Suppressor macrophage (primary cell): ENCODE measurements around the gene CEP63.

Experiments
- DNase-seq, 4 experiments: peaks; one replicate each; pipeline ENCODE4 v3.0.0-alpha.2; 2020 to 2022

CEP63 gene

DNA sequence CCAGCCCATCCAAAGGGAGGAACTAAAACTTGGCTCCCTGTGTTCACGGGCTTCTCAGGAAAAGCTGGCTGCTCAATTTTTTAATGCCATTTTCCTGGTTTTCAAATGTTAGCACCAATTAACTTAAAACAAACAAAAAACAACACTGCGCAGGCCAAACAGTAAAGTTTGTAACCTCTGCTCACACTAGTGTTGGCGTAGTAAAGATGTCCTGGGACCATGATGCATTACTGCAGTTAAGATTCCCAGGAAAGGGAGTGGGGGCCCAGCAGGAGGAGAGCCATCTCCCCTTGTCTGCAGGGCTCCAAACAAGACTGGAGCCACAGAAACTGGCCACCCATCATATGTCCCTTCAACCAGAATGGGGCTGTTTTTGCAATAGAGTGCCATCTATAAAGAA is 91.0 kb downstream of the CEP63 start:
- no peak for DNase-seq

DNA sequence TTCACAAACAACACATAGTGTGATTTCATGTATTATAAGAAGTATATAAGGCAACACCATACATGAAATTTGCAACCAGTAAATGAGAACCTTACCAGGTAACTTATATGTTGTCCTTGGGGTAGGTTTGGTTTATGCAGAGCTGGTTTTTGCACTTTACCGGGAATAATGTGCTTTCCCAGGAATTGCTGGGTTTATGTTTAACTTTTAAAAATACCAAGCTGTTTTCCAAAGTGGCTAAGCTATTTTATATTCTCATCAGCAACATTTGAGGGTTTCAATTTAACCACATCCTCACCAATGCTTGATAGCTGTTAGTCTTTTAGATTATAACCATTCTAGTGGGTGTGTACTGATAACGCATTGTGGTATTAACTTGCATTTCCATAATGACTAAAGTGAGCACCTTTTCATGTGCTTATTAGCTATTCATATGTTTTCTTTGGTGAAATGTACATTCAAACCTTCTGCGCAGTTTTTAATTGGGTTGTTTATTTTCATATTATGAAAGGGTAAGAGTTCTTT is 93.3 kb downstream of the CEP63 start:
- no peak for DNase-seq

DNA sequence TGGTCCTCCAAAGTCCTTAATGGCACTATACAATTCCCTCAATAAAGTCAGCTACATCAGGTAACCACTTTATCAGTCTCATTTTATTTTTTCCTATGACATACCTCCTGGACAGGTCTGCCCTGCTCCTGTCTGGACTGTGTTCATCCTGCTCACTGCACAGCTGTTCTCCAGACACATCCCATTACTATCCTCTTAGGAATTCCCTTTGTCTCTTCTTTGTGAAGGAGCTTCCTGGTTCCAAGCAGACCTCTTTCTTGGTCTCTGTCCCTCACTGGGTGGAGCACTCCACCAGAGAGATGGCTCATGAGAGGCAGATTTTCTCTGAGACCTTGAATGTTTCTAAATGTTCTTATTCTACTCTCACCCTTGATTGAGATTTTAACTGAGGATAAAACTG is 104.9 kb downstream of the CEP63 start:
- no peak for DNase-seq

DNA sequence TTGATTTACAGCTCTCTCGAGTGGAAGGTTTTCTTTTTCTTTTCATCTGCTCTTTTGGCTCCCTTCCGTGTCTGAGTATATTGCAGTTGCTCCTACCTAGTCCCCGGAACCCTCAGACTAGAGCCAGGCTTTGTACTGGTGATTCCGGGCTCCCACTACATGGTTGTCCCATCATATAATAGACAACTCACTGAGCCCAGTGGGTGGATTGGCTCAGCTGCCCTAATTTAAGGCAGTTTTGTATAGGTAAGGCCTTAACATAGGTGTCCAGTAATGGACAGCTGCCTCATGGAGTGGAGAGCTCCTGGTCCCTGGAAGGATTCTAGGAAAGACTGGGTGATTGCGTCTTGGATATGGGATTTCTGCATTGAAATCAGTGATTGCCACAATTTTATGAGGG is 106.9 kb downstream of the CEP63 start:
- DNase-seq, result no peak

DNA sequence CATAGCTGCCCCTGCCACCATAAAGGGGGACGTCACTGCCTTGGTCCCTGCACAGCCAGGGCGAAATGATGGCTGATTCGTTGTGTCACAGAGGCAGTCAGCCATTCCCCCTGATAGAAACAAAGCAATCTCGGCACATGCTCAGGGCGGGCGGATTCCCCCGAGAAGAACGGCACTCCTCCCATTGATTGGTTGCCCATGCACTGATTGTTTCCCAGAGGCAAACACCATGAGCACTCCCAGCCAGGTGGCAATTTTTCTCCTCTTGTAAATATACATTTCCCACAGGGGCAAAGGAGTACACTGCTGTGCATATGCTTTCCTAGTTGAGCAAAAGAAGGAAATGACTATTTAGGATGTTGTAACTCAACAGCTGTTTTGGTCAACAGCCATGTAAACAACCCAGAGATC is 108.5 kb downstream of the CEP63 start:
- DNase-seq, result peak in 2 of 4 experiments; percentile 63 to 67

DNA sequence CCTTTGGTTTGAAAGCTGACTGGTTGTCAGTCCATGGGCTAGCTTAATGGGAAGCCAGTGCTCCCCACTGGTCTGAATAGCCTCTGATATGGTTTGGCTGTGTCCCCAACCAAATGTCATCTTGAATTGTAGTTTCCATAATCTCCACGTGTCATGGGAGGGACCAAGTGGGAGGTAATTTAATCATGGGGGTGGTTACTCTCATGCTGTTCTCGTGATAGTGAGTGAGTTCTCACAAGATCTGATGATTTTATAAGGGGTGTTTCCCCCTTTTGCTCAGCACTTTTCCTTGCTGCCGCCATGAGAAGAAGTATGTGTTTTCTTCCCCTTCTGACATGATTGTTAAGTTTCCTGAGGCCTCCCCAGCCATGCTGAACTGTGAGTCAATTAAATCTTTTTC is 109.1 kb downstream of the CEP63 start:
- peak; percentile 30 to 64 (median 54) for DNase-seq

DNA sequence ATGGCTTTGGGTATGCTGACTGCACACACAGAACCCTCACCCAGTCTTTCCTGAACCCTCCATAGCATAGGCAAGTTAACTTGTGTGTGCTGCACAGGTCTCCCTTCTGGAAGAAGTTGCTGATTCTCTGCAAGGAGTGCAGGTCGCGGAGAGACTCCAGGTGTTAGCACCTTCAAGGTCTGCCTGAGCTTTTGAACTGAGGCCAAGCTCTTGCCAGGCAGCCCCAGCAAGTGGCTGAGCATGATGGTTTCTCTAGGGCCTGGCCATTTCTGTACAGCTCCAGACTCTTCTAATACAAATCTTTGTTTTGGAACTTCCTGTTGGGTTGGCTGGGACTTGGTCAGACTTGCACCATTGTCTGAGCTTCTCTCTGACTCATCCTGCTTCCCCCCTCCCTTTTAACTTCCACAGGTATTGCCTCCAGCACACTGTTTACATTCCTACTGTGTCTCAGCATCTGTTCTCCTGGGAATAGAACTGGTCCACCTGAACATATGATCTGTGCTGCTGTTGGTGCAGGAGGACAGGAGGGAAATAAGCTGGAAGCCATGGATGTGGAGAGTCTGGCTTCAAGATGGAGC is 111.6 kb downstream of the CEP63 start:
- DNase-seq, result peak in 1 of 4 experiments; percentile 28

DNA sequence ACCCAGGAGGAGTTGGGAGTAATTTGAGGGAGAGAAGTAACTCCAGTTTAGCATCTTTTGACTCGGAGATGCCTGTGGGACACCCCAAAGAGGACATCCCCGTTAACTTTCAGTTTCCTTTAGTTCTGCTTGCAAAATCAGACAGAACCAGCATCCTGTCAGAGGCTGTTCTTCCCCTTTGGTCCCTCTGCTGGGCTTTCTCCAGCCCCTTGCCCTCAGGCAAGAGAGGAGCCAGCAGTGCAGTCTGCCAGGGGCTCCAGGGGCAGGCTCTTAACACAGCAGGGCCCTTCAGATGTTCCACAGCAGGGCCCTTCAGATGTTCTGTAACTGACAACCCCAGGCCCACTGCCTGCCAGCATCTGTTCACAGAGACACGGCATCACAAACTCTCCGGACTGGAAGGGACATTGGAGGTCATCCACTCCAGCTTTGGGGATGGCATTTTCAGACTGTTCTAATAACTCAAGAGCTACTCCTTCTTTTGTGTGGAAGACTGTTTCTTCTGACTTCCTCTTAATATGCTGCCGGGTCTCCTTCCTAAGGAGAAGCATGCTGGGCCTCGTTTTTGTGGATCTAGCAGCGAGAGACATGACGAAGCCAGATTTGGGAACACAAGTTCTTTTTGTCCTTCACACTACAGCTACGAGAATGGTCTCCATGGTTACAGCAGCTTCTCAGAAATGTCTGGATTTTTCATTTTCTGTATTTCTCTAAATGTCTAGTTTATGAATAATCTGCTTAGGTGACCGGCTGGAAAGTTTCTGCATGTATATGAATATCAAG is 113.1 kb downstream of the CEP63 start:
- peak in 3 of 4 experiments; percentile 26 to 40 (median 34) for DNase-seq

DNA sequence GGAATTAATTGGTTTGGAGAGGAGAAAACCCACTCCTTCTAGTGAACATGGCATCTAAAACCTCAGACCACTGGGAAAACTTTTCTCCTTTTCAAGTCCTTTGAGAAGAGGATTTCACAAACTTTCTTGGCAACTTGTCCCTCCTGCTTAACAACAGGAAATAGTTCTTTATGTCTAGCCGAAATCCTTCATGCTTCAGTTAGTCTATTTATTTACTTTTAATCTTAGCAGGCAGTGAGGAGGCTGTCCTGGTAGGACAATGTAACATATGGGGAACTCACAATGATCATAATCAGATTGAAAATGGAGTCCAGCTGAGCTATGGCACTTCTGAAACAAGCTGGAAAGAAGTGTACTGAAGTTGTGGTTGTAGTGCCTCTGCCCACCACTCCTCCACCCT is 114.3 kb downstream of the CEP63 start:
- no peak for DNase-seq

DNA sequence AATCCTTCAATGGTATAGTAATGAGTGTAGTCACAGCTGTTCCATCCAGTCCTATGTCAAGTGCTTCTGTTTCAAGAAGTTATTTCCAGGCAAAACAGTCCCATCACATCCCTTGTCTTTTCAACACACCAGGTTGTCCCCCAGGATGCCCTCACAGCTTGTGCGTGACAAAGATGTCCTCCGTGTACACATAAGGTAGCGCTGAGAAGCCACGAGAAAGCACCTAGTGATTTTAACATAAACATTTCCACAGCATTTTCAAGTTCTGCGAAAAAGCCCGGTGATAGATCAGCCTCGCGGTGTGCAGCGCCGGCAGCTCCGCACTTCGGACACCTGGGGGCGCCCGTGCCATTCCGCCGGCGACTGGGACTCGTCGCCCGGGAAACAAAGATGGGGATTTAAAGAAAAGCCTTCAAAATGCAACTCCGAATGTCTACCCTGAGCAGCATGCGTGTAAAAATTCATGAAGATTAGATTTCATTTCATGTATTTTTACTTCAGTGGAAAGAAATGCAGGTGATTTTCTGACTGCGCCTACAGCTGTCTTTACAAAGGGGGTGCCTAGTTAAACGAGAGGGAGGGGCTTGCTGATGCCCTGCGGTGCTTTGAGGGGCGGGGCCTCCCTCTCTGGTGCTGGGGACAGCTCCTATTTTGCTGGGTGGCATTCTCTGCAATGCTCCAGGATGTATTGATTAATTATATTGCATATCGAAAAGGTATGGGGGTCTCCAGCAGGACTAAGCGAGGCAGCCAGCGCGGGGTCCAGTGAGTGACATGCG is 115.0 kb downstream of the CEP63 start:
- peak; percentile 69 to 88 (median 82) for DNase-seq

DNA sequence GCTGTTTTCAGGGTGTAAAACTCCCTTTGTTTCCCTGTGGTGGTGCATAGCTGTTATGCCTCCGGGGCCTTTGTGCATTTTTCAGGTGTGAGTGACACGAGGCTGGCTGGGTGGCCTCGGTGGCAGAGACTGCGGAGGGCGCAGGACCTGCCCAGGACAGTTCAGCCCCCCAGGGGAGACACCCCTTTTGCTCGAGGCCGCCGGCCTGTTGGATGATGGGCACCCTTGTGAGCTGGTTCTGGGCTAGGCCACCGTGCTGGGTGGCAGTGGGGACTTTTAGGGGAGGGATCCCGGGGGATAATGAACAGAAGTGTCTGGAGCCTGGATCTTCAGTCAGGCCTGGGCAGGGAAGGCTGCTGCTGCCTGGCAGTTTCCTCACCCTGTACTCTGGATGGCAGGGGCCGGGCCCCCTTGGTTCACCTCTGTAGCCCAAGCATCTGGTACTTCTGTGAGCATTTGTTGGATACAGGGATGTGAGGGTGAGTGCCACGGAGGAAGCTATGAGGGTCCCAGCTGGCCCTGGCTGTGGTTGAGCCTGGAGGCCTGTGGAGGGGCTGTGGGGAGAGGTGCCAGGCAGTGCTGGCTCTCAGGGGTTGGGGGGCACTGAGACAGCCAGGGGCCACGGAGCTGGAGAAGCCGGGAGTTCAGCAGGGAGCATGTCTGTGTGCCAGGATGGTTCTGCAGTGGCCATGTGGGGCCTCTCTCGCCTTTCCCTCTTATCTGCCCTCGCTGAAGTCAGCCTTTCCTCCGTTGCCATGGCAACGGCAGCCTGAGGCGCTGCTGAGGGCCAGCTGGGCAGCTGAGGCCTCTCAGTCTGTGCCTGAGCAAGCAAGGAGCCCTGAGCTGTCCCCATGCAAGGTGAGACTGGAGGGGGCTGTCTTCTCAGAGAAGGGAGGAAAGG is 115.9 kb downstream of the CEP63 start:
- DNase-seq, result no peak

DNA sequence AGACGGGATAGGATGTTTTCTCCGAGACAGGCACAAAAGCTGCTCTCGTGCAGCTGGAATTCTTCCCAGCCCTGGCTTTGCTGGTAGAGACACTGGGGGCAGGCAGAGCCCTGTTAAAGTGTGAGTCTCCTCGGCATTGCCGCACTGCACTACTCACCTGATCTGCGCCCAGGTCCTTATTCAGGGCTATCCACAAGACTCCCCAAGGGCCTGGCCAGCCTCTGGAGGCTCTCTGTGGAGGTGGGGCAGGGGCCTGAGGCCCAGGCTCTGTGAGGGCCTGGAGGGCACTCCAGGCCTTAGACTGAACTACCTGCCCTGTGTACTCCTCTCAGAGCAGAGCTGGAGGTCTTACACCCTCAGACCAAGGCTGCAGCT is 116.6 kb downstream of the CEP63 start:
- DNase-seq, result no peak

DNA sequence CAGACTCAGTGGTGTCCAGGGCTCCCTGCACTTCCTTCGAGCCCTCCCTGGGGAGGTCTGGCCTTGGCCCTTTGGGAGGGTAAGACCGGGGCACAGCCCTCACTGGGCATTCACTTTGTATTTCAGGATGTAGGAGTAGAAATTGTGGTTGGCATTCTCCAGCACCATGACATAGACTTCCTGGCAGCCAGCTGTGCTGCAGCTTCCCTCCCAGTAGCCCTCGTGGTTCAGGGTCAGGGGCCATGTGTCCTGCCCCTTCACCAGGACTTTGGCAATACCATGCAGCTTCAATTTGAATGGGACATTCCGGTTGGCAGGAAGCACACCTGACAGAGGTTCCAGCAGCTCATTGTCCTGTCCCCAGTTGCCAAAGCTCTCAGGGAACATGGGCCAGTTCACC is 117.6 kb downstream of the CEP63 start:
- DNase-seq, result no peak

DNA sequence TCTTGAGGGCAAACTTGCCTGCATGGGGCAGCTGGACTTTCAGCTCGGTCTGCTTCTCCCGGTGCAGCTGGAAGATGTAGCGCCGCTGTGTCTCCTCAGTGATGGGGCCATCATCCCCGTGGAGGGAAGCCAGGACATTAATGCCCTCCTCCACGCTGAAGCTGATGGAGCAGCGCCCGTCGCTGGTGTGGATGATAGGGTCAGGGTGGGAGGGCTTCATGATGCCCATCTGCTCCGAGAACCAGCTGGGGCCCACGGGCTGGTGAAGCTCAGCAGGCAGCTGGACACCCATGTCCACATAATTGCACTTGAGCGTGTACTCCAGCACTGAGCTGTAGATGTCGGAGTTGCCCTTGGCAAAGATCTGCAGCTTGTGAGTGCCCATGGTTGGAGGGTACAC is 118.1 kb downstream of the CEP63 start:
- no peak for DNase-seq

DNA sequence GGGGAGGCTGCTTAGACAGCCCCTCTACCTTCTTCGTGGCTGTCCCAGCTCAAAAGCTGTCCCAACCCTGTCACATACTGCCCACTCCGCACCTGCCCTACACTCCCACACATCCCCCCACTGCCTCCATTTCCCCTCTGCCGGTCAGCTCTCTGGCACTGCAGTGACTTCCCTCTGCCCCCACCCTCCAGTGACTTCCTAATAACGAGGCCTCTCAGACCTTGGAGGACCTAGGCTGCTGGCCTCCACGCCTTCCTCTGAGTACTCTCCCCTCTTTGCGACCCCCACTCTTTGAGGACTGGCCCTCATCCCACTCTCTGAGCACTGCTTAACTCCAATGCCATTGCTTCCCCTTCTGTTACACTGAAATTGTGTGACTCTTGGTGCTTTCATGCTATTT is 119.7 kb downstream of the CEP63 start:
- DNase-seq, result peak in 3 of 4 experiments; percentile 21 to 44 (median 35)

DNA sequence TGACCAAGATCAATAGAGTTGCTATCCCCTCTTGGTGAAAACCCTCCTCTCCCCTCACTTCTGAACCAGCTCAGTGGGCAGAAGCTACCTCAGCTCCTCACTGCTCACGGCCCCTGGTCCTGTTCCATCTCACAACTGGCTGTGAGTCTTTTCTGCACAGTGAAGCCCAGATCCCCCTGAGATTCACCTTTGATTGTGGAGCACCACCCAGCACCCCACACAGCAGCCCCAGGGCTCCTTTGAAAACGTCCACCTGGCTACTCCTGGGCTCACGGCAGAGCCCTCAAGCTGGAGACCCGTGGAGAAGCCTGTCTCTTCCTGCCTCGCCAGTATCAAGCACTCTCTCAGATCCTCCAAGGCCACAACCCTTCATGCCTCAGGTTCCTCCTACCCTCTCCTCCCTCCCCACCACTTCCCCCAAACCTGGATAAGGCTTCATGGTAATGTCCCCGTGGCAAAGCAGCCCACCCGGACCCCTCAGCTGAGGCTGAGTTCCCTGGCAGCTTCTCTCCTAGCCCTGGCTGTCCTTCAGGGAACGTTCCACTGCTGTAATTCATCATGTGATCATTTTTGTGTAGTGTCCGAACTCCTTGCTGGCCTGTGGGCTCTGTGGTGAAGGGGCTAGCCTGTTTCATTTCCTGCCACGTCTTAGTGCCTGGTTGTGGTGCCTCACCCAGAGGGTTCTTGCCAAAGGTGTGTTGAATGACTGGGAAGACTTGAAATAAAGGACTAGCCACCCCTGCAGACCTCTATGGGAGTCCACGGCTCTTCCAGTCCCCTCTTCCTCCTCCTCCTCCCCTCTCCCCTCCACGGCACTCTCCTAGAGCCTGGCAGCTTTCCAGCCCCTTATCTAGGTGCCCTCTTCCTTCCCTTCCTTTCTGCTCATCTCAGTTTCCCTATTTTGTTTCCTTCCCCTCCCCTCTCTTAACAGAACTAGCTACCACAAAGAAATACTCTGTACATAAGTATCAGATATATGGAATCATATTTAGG is 120.5 kb downstream of the CEP63 start:
- peak in 1 of 4 experiments; percentile 31 for DNase-seq

DNA sequence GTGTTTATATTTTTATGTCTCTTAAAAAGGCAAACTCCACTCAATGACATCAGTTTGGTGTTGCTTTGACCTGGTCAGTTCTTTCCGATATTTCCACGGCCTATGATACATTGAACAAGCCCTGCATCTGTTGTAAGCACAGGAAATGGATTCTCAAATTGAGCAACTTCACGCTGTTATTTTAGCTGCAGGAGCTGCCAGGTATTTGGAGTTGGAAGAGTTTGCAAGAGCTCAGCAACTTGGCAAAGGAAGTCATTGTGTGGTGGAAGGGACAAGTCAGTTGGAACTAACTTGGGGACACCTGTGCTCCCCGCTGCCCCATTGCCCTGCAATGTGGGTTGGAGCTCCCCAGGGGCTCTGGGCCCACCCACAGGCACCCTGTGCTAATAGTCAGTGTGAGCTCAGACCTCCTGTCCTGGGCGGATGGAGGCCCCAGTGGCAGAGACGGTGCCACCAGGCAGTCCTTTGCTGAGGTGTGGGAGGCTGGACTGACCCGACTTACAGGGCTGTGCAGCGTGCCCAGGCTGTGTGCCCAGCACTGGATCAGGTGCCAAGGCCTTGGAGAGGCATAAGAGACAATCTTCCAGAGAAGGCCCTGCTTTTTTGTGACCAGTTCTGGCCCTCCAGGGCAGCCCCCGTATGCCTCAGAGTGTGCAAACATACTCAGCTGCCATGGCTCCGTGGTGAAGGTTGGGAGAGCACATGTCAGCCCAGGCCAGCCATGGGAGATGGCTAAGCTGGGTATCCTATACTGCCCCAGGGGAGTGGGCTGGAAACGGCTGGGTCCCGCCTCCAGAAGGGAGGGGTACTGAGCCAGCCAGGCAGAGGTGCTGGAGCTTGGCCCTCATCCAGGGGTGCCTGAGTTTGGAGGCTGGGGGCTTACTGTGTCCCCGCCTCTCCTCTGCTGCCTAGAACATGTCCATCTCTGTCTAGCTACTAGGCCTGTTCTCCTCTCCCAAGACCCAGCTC is 121.5 kb downstream of the CEP63 start:
- DNase-seq, result no peak

DNA sequence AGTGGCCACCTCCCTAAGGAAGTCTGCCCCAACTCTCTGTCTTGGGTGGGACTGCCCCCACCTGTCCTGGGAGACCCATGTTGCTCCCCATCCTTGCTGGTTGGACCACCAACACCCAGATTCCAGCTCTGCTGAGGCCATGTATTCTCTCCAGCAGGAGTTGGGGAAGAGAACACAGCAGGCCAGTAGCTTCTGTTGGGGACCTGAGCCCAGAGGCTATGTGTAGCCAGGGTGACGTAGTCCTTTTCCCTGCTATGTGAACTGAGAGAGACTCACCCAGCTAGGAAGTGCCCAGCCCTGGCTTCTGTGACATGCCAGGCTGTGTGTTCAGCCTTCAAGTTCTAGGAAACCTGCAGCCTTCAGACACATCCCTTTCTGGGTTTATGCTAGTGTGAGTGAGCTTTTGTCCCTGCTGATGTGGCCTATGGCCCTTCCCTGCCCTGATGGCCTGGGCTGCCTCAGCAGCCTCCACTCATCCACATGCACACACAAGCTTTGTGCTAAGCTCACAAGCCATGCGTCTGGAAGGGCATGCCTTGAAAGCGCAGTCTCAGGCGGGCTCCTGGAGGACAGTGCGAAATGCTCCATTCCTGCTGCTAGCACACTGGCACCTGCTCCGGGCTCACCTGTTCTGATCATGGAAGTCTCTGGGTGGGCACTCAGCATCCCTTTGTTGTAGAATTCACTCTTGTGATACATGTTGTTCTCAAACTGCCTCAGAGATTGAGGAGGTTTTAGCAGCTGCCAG is 122.3 kb downstream of the CEP63 start:
- no peak for DNase-seq
